GM23248 (cell line): ENCODE results near the gene CACNA2D1. TPM values are rescaled to one million over a fixed set of nuclear protein-coding genes. Genes with fewer than 3 reads are reported as not detected.
A peak's percentile ranks its signal among the peaks of the same experiment; 100 is the strongest.

Source experiments
- DNase-seq: peaks from one replicate; pipeline ENCODE4 v3.0.0-alpha.2; 2015
- H2AFZ ChIP-seq: fragments of 200-600 bp; sonication (generic); 2 replicates; pipeline ENCODE4 v1.6.1; 2016; ENCODE audit warnings: antibody characterized with exemption
- H3F3A ChIP-seq: fragments of 200-600 bp; sonication (generic); 2 replicates; pipeline ENCODE4 v1.6.1; 2016; ENCODE audit warnings: mild to moderate bottlenecking, antibody characterized with exemption, mixed run types; ENCODE audit not compliant: insufficient read depth
- H3K27ac ChIP-seq: fragments of 200-600 bp; sonication (generic); 2 replicates; pipeline ENCODE4 v1.5.1; 2016; ENCODE audit warnings: mild to moderate bottlenecking
- H3K27me3 ChIP-seq: fragments of 200-600 bp; sonication (generic); replicated peaks from 2 replicates; pipeline ENCODE4 v1.6.1; 2016; ENCODE audit warnings: mild to moderate bottlenecking; ENCODE audit not compliant: insufficient read depth
- H3K36me3 ChIP-seq: fragments of 200-600 bp; sonication (generic); 2 replicates; pipeline ENCODE4 v1.6.1; 2016; ENCODE audit warnings: low read depth, mild to moderate bottlenecking
- H3K4me1 ChIP-seq: fragments of 200-600 bp; sonication (generic); 2 replicates; pipeline ENCODE4 v1.6.1; 2016; ENCODE audit warnings: mild to moderate bottlenecking; ENCODE audit not compliant: insufficient read depth
- H3K4me2 ChIP-seq: fragments of 200-600 bp; sonication (generic); one replicate; pipeline ENCODE4 v1.6.1; 2016; ENCODE audit warnings: mild to moderate bottlenecking; ENCODE audit not compliant: unreplicated experiment
- H3K4me3 ChIP-seq: fragments of 200-600 bp; sonication (generic); 2 replicates; pipeline ENCODE4 v1.5.1; 2016; ENCODE audit warnings: mild to moderate bottlenecking
- H3K79me2 ChIP-seq: fragments of 200-600 bp; sonication (generic); 2 replicates; pipeline ENCODE4 v1.6.1; 2016; ENCODE audit warnings: mild to moderate bottlenecking; ENCODE audit not compliant: insufficient read depth
- H3K9ac ChIP-seq: fragments of 200-600 bp; sonication (generic); 2 replicates; pipeline ENCODE4 v1.6.1; 2016; ENCODE audit warnings: mild to moderate bottlenecking
- H3K9me2 ChIP-seq: fragments of 200-600 bp; sonication (generic); 2 replicates; pipeline ENCODE4 v1.6.1; 2016; ENCODE audit warnings: mixed run types, mild to moderate bottlenecking, moderate library complexity; ENCODE audit not compliant: insufficient read depth
- H3K9me3 ChIP-seq: fragments of 200-600 bp; sonication (generic); one replicate; pipeline ENCODE4 v1.6.1; 2017; ENCODE audit warnings: low read depth
- H4K20me1 ChIP-seq: fragments of 200-600 bp; sonication (generic); 2 replicates; pipeline ENCODE4 v1.6.0; 2016; ENCODE audit not compliant: insufficient read depth
- EZH2 ChIP-seq: fragments of 200-600 bp; sonication (generic); IDR thresholded peaks from 2 replicates; pipeline ENCODE4 v1.6.1; 2018; ENCODE audit warnings: antibody characterized with exemption, mild to moderate bottlenecking; ENCODE audit not compliant: insufficient read depth, poor library complexity, severe bottlenecking
- EZH2phosphoT487 ChIP-seq: fragments of 200-600 bp; sonication (generic); IDR thresholded peaks from 2 replicates; pipeline ENCODE4 v1.6.1; 2018; ENCODE audit warnings: antibody characterized with exemption, moderate library complexity, mild to moderate bottlenecking, low read depth; ENCODE audit not compliant: insufficient read depth
- WGBS, 2 experiments: methylation state at CpG; one replicate each; pipeline ENCODE4 v1.1.6; 2015 to 2017; ENCODE audit warnings: low lambda C conversion rate in 2 of 2, low coverage in 1 of 2; ENCODE audit errors: missing lambda C conversion rate in 2 of 2; 5-methylcytosine and 5-hydroxymethylcytosine counted together
- in situ Hi-C: fragments of 300-500 bp; cut with MboI; formaldehyde crosslinking; loops from 2 replicates; pipeline ENCODE4 v1.15.0; 2020
- polyA plus RNA-seq: library from polyadenylated mRNA; unstranded; fragments of >200 nt; fragmentation: Nextera tagmentation; extraction: Ambion mirVana; gene quantifications from 2 replicates; pipeline ENCODE4 v1.2.1, GENCODE V29; 2016
- total RNA-seq: library from RNA; depleted of rRNA; stranded (reverse); fragments of >200 nt; shearing (Covaris generic); gene quantifications from 2 replicates; pipeline ENCODE4 v1.2.3, GENCODE V29; 2014

CACNA2D1 gene
- total and polyA plus RNA-seq, 2 experiments from 2014 or later = 7.7 to 21.2 TPM

- Histone ChIP-seq H3K4me2 (no peak overlapping the region), H3K9me2 (no peaks in the 10 kb centered on the region), H2AFZ (no peak overlapping the region), H3F3A (no peaks in the 10 kb centered on the region), H3K4me3 (no peak overlapping the region), H3K9me3 (no peaks in the 10 kb centered on the region), H3K27ac (no peak overlapping the region), H4K20me1 (no peaks in the 10 kb centered on the region), H3K27me3 (no peaks in the 10 kb centered on the region), H3K36me3 (0 out of 2 replicates have a peak, but pooled peaks cover 3% of the 10 kb centered on the region), H3K4me1 (peaks cover 4% of the 10 kb centered on the region; the same call in 1 of the 2 replicates), H3K79me2 (no peaks in the 10 kb centered on the region), H3K9ac (no peak overlapping the region)
- in situ Hi-C loops = no loop called here
- 94 to 98% methylated on average over 1 of the region's 1 CpG for WGBS, 2 experiments
- TF ChIP-seq EZH2phosphoT487 (no peak), EZH2 (no peak)
- DNase-seq = peak; percentile 23
Observed at GRCh38 chr7:82335927-82336326, 107.7 kb downstream of the CACNA2D1 start.

- H3K27me3 ChIP-seq = no peaks in the 10 kb centered on the region
- TF ChIP-seq EZH2phosphoT487 (no peak), EZH2 (no peak)
- no peak overlapping the region for H2AFZ ChIP-seq
- H3K36me3 ChIP-seq = 0 out of 2 replicates have a peak, but pooled peaks cover 3% of the 10 kb centered on the region
- no peak overlapping the region for H3K27ac ChIP-seq
- no peaks in the 10 kb centered on the region for H3F3A ChIP-seq
- H3K9ac ChIP-seq = no peak overlapping the region
- H3K79me2 ChIP-seq = no peaks in the 10 kb centered on the region
- WGBS, 2 experiments = 60 to 65% methylated on average over 2 of the region's 2 CpGs
- no peak for DNase-seq
- in situ Hi-C loops = no loop called here
- H3K4me1 ChIP-seq = peaks cover 4% of the 10 kb centered on the region; the same call in 1 of the 2 replicates
- H3K4me2 ChIP-seq = no peak overlapping the region
- no peaks in the 10 kb centered on the region for H3K9me3 ChIP-seq
- no peak overlapping the region for H3K4me3 ChIP-seq
- H4K20me1 ChIP-seq = no peaks in the 10 kb centered on the region
- no peaks in the 10 kb centered on the region for H3K9me2 ChIP-seq
Observed at GRCh38 chr7:82335001-82335400, 108.6 kb downstream of the CACNA2D1 start.

- Histone ChIP-seq H3K4me3 (no peak overlapping the region), H3K9ac (no peak overlapping the region), H3K9me2 (no peaks in the 10 kb centered on the region), H3K36me3 (0 out of 2 replicates have a peak, but pooled peaks cover 2% of the 10 kb centered on the region), H3F3A (no peaks in the 10 kb centered on the region), H3K27me3 (no peaks in the 10 kb centered on the region), H3K4me1 (no peaks in the 10 kb centered on the region), H4K20me1 (no peaks in the 10 kb centered on the region), H3K9me3 (no peaks in the 10 kb centered on the region), H2AFZ (no peak overlapping the region), H3K4me2 (no peak overlapping the region), H3K27ac (no peak overlapping the region), H3K79me2 (no peaks in the 10 kb centered on the region)
- TF ChIP-seq EZH2 = no peak
- no peak for TF ChIP-seq EZH2phosphoT487
- in situ Hi-C loops = no loop called here
- DNase-seq = no peak
Observed at GRCh38 chr7:82331234-82331633, 112.3 kb downstream of the CACNA2D1 start.

- TF ChIP-seq EZH2phosphoT487 (no peak), EZH2 (no peak)
- Histone ChIP-seq H3K27ac (no peak overlapping the region), H3F3A (peaks cover under 1% of the 10 kb centered on the region; the same call in 1 of the 2 replicates), H3K4me2 (no peak overlapping the region), H3K4me1 (peaks cover 1% of the 10 kb centered on the region), H2AFZ (no peak overlapping the region), H4K20me1 (no peaks in the 10 kb centered on the region), H3K9me2 (no peaks in the 10 kb centered on the region), H3K9me3 (no peaks in the 10 kb centered on the region), H3K9ac (no peak overlapping the region), H3K36me3 (0 out of 2 replicates have a peak, but pooled peaks cover 2% of the 10 kb centered on the region), H3K79me2 (no peaks in the 10 kb centered on the region), H3K4me3 (no peak overlapping the region), H3K27me3 (no peaks in the 10 kb centered on the region)
- 94 to 95% methylated on average over 2 of the region's 2 CpGs for WGBS, 2 experiments
- no peak for DNase-seq
- in situ Hi-C loops = no loop called here
Observed at GRCh38 chr7:82330706-82331215, 112.8 kb downstream of the CACNA2D1 start.
